ENCODE results near the gene SPHKAP. TPM values are rescaled to one million over a fixed set of nuclear protein-coding genes. Genes with fewer than 3 reads are reported as not detected.

Gene SPHKAP
- polyA plus RNA-seq, 1 of the 3 experiments (the other 2 are of a cell fraction), result not detected

- TF ChIP-seq MAX (IDR thresholded peaks at IDR 0.05; ENCODE audit: low read depth), result no peak
Observed at GRCh38 chr2:228056293-228057097, 125.0 kb downstream of the SPHKAP start (continued).

DNA sequence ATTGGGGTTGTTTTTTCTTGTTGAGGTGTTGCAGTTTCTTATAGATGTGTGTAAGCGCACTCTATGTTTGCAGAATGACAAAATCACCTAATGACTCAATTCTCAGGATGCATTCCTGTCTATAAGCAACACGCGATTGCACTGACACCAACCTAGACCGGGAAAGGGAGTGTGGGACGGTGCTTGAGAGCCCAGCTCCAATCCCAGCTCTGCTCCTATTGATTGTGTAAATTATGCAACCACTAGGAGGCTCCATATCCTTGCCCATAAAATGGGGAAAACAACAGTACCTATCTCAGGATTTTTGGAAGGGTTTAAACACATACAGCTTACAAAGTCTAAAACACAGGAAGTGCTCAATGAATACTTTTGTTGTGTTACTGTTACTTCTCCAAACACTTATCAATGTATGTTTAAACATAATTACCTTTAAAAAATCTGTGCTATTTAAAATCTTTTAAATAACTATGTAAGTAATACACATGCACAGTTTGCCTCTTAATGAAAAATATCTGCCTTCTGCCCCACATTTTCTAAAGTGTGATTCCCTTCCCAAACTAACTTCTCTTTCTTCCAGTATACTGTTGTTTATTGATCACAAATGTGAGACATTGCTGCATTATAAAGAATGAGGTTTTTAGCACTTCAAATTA, 132.5 kb downstream of the SPHKAP start:
- TF ChIP-seq SMC3 (IDR thresholded peaks at IDR 0.05; ENCODE audit: low read depth, low read length) (peak; percentile 50), TEAD4 (IDR thresholded peaks at IDR 0.05; ENCODE audit: borderline replicate concordance, insufficient read depth) (no peak), RAD21 (IDR thresholded peaks at IDR 0.05; ENCODE audit: low read length) (peak; percentile 75)
- TF ChIP-seq, protein P1, sequence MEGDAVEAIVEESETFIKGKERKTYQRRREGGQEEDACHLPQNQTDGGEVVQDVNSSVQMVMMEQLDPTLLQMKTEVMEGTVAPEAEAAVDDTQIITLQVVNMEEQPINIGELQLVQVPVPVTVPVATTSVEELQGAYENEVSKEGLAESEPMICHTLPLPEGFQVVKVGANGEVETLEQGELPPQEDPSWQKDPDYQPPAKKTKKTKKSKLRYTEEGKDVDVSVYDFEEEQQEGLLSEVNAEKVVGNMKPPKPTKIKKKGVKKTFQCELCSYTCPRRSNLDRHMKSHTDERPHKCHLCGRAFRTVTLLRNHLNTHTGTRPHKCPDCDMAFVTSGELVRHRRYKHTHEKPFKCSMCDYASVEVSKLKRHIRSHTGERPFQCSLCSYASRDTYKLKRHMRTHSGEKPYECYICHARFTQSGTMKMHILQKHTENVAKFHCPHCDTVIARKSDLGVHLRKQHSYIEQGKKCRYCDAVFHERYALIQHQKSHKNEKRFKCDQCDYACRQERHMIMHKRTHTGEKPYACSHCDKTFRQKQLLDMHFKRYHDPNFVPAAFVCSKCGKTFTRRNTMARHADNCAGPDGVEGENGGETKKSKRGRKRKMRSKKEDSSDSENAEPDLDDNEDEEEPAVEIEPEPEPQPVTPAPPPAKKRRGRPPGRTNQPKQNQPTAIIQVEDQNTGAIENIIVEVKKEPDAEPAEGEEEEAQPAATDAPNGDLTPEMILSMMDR (IDR thresholded peaks at IDR 0.05), result peak; percentile 74
- Histone ChIP-seq H3F3A (replicated peaks; ENCODE audit: insufficient read depth) (no peaks in the 10 kb centered on the region), H3K4me1 (ENCODE audit: control insufficient read depth in 1 of 2, insufficient read depth in 2 of 2, low read depth in 1 of 2, low read length in 1 of 2) (no peaks in the 10 kb centered on the region), H3K9me3 (no peaks in the 10 kb centered on the region), H3K27ac (ENCODE audit: low read depth in 2 of 2, low read length in 1 of 2) (no peak overlapping the region), H2AFZ (ENCODE audit: low read depth) (no peak overlapping the region), H3K36me3 (replicated peaks in 1 of 2; ENCODE audit: control insufficient read depth in 1 of 2, insufficient read depth in 2 of 2, low read length in 1 of 2) (no peaks in the 10 kb centered on the region), H4K20me1 (ENCODE audit: insufficient read depth) (no peaks in the 10 kb centered on the region), H3K79me2 (ENCODE audit: insufficient read depth) (no peaks in the 10 kb centered on the region), H3K9ac (no peak overlapping the region), H3K9me2 (no peaks in the 10 kb centered on the region), H3K27me3 (ENCODE audit: insufficient read depth) (no peaks in the 10 kb centered on the region), H3K4me3 (ENCODE audit: low read depth in 2 of 2, low read length in 1 of 2) (no peak overlapping the region), H3K4me2 (no peak overlapping the region)
- ChIA-PET POLR2A (no interaction called here), CTCF (interaction anchor here (0.7 to 2.1 kb wide), 8 partner anchors 9 to 607 kb away, joined by 3 to 9 read pairs (median 4); no protein-coding TSS in a partner anchor)
- peak; percentile 28 for DNase-seq
- WGBS (ENCODE audit: low lambda C conversion rate), result 19% methylated on average over 5 of the region's 5 CpGs

DNA sequence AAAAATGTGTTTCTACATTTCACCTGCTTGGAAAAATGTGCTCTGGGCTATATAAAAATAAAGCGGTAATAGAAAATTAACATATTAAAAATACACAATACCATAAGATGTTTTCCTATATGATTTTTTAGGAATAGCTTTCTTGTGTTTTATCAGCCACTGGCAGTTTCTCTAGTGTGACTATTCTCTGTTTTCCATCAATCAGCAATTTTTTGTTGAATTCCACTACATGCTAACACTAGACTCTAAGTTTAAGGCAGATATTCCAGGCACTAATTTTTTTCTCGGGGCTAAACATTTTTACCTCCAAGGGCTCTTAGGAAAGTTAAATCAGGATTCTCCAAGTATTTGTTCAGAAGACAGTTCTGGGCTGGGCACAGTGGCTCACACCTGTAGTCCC, 140.5 kb downstream of the SPHKAP start:
- H3K9me2 ChIP-seq, result no peaks in the 10 kb centered on the region
- ChIA-PET POLR2A (no interaction called here), CTCF (interaction anchor here (1.0 to 1.8 kb wide), 4 partner anchors 15 to 621 kb away, joined by 3 to 9 read pairs (median 4); no protein-coding TSS in a partner anchor)
- H3K9ac ChIP-seq, result no peak overlapping the region
- WGBS (ENCODE audit: low lambda C conversion rate), result 49% methylated on average over 2 of the region's 2 CpGs
- TF ChIP-seq TAF1 (IDR thresholded peaks at IDR 0.05; ENCODE audit: borderline replicate concordance, low read depth, low read length) (no peak), MXI1 (IDR thresholded peaks at IDR 0.05; ENCODE audit: low read depth, low read length) (no peak), CHD2 (IDR thresholded peaks at IDR 0.05; ENCODE audit: low read length, partially characterized antibody) (no peak), NFIC (IDR thresholded peaks at IDR 0.05; ENCODE audit: borderline replicate concordance) (no peak), RCOR1 (IDR thresholded peaks at IDR 0.05; ENCODE audit: low read length) (no peak), MEF2A (IDR thresholded peaks at IDR 0.05; ENCODE audit: borderline replicate concordance, low read depth) (no peak), RAD21 (IDR thresholded peaks at IDR 0.05; ENCODE audit: low read length) (no peak), TCF12 (IDR thresholded peaks at IDR 0.05) (no peak)
- TF ChIP-seq, protein P2, sequence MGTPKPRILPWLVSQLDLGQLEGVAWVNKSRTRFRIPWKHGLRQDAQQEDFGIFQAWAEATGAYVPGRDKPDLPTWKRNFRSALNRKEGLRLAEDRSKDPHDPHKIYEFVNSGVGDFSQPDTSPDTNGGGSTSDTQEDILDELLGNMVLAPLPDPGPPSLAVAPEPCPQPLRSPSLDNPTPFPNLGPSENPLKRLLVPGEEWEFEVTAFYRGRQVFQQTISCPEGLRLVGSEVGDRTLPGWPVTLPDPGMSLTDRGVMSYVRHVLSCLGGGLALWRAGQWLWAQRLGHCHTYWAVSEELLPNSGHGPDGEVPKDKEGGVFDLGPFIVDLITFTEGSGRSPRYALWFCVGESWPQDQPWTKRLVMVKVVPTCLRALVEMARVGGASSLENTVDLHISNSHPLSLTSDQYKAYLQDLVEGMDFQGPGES (IDR thresholded peaks at IDR 0.05; ENCODE audit: low read depth, low read length), result no peak
- DNase-seq, result no peak
- no peak overlapping the region for H2AFZ ChIP-seq (ENCODE audit: low read depth)
- H3K4me2 ChIP-seq, result no peak overlapping the region
- no peaks in the 10 kb centered on the region for H3K9me3 ChIP-seq
- no peak overlapping the region for H3K27ac ChIP-seq (ENCODE audit: low read depth in 2 of 2, low read length in 1 of 2)
- no peaks in the 10 kb centered on the region for H3K4me1 ChIP-seq (ENCODE audit: control insufficient read depth in 1 of 2, insufficient read depth in 2 of 2, low read depth in 1 of 2, low read length in 1 of 2)
- no peak overlapping the region for H3K4me3 ChIP-seq (ENCODE audit: low read depth in 2 of 2, low read length in 1 of 2)
- no peaks in the 10 kb centered on the region for H3K27me3 ChIP-seq (ENCODE audit: insufficient read depth)
- H3F3A ChIP-seq (replicated peaks; ENCODE audit: insufficient read depth), result no peaks in the 10 kb centered on the region
- H4K20me1 ChIP-seq (ENCODE audit: insufficient read depth), result no peaks in the 10 kb centered on the region
- H3K36me3 ChIP-seq (replicated peaks in 1 of 2; ENCODE audit: control insufficient read depth in 1 of 2, insufficient read depth in 2 of 2, low read length in 1 of 2), result no peaks in the 10 kb centered on the region
- H3K79me2 ChIP-seq (ENCODE audit: insufficient read depth), result no peaks in the 10 kb centered on the region
